NOMO-1 (cell line): ENCODE results near the gene NHP2.

Experiments used
- DNase-seq, 2 experiments: peaks; one replicate each; lab custom pipeline; 2025; ENCODE audit not compliant: unreplicated experiment in 2 of 2; lab: John Stamatoyannopoulos, UW

The NHP2 gene

DNA sequence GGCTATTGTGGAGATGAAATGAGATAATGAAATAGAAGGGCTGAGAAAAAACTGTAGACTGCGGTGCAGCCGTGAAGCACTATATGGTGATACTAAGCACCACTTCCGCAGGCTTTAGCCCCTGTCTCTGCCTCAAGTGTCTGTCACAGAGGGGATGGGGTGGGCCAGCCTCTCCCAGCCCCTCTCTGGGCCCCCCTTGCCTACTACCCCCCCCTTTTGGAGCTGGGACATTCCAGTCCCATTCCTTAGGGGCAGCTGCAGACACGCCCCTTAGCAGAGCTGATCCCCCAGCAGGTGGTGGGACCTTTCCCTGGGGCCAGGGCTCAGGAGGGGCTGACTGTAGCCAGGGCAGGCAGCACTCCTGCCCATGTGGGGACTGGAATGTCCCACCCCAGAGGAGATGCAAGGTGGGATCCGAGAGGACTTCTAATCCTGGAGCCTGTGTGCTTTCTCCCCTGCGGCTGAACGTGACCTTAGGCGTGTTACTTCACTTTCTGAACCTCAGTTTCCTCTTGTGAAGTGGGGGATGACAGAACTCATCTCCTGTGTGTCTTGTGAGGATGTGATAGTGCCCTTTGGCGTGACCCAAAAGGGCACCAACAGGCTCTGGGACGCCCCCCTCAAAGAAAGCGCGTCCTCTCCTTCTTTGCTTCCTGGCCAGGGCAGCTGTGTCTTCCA lies 38.4 kb downstream of the NHP2 start:
- DNase-seq = no peak

DNA sequence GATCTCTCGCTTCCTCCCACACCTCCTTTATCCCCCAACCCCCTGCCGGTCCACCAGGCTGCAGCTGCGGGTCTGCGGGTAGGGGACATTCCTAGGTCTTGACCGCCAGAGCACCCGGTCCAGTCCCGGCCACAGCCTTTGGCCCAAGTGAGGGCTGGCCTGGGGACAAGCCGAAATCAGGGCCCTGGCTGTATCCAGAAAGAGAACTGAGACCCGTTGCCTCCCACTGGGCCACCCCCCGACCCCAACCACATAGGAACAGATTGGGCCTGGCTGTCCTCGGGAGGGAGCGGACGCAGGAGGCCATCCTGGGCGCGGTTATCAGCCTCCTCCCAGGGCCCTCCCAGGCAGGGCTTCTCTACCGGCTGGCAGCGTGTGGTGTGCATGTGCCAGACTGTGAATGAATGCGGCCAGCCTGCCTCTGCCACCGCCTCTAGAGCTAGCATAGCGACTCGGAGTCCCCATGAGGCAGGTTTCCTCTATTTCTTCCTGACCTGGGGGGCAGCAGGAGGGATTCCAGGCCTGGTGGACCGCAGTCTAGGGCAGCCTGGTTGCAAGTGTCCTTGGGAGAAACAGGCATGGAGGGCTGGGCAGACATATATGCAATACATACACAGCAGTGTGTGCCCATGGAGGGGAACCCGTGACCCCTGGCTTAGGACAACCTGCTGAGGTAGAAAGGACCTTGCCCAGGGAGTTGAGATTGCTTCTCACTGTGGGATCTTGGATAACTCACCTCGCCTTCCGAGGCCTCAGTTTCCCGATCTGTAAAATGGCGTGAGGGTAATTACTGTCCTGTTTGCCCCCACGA lies 39.2 kb downstream of the NHP2 start:
- no peak for DNase-seq

DNA sequence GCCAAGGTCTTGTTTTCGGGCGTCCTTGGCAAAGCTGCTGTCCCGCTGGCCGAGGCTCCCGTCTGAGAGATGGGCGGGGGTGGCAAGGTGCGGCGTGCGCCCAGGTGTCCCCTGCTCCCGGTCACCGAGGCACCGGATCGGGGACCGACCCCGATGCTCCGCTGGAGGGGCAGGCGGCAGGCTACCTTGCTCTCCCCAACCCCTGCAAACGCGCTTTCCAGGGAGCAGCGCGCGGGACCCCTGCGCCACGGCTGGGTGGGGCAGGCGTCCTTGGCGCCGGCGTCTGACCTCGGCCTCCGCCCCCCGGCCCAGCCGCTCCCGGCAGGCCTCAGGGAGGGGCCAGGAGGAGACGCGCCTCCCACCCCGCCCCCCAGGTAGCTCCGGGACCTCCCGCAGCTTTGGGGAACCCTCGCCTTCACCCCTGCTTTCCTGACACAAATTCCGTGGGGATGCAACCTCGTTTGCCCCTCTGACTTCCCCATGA lies 39.8 kb downstream of the NHP2 start:
- DNase-seq = no peak

DNA sequence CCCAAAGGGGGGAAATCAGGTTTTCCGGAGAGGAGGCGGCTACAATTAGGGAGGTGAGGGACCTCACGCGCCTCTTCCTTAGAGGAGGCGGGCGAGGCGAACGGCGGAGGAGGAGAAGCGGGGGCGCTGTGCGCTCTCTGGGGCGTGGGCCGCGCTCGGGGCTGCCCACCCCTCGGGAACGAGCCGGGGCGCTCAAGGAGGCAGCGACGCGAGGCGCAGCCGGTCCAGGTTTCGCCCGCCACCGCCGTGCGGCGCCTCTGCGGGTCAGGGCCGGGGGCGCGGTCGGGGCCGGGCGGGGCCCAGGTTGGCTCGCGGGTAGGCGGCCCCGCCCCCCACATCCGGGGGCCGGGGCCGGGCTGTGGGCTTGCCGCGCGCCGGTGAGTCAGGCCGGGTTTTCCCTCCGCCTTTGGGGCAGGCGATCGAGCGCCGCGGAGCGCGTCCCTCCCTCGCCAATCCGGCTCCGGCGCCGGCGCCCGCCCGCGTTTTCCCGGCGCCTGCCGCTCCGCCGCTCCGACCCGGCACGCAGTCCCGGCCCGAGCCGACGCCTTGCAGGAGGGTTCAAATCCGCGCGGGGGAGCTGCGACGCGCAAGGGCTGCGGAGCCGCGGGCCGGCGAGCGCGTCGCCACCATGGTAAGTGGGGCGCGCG lies 40.4 kb downstream of the NHP2 start, which contains the start of gene N4BP3:
Gene N4BP3 (plus strand): TSS at position 392 of the 647 bp plus-strand sequence. CDS start 6,052 bp downstream, outside the sequence.
- peak; percentile 69 to 76 for DNase-seq

DNA sequence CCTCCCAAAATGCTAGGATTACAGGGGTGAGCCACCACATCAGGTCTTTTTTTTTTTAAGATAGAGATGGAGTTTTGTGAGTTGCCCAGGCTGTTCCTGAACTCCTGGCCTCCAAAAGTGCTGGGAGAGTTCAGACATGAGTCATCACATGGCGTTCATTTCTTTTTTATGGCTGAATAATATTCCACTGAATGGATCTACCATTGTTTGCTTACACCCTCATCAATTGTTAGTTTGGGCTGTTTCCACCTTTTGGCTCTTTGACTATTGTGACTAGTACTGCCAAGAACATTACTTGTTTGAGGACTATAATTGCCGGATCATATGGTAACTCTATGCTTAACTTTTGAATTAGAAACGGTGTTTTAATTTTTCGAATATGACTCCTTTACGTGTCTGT lies 41.1 kb downstream of the NHP2 start:
- DNase-seq = no peak

DNA sequence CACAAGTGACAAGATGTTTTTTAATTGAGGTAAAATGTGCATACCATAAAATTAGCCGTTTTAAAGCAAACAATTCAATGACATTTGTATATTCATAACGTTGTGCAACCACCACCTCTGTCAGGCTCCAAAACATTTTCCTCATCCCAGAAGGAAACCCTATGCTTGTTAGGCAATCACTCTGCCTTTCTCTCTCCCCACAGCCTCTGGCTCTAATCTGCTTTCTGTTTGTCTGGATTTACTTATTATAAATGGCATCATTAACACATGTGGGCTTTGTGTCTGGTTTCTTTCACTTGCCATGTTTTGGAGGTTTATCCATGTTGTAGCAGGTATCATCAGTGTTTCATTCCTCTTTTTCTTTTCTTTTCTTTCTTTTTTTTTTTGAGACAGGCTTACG lies 41.8 kb downstream of the NHP2 start:
- DNase-seq = no peak

DNA sequence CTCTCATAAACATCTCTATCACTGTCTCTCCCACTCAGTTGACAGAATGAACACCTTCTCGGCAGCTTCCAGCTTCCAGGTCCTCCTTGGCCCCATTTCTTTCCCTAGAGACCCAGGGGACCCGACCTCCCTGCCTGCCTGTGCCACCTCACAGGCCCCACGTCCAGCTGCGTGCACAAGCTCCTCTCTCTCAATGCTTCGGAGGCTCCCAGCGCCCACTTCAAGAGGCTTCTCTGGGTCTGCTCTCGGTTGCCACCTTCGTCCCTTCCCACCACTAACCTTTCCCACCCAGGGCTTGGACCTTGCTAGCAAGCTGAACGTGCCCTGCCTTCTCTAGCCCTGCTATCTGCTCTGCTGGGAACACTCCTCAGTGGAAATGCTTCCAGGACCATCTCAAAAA lies 43.2 kb downstream of the NHP2 start:
- DNase-seq = no peak

DNA sequence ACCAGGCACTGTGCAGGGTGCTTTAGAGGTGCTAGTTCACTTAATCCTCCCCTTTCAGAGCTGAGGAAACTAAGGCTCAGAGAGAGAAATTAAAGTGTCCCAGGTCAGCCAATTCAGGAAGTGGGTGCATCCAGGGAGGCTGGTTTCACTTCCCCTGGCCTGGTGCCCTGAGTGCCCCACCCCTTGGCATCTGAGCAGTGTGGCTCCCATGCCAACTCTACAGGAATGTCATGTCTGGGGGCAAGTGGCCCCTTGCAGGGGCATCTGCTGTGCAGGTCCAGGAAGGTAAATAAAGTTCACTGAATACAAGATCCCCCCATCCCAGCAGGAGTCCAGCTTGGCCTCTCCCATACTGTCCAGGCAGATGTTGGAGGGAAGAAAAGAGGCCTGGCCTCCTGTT lies 44.7 kb downstream of the NHP2 start:
- DNase-seq = peak in 1 of 2 experiments; percentile 66

DNA sequence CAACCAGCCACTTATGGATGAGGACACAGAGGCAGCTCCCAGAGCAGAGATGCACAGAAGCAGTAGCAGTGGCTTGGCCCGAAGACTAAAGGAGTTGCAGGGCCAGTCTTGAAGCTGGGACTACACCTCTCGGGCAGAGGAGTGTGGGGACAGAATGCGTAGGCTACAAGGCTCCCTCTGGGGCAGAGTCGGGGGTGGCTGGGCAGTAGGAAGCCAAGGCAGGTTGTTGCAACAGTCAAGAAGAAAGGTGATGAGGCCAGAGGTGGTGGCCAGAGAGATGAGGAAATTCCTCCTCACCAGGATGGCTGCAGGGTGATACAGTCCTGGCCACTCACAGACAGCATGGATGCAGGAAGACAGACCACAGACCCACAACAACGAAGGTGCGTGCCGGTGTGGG lies 45.2 kb downstream of the NHP2 start:
- DNase-seq = no peak

DNA sequence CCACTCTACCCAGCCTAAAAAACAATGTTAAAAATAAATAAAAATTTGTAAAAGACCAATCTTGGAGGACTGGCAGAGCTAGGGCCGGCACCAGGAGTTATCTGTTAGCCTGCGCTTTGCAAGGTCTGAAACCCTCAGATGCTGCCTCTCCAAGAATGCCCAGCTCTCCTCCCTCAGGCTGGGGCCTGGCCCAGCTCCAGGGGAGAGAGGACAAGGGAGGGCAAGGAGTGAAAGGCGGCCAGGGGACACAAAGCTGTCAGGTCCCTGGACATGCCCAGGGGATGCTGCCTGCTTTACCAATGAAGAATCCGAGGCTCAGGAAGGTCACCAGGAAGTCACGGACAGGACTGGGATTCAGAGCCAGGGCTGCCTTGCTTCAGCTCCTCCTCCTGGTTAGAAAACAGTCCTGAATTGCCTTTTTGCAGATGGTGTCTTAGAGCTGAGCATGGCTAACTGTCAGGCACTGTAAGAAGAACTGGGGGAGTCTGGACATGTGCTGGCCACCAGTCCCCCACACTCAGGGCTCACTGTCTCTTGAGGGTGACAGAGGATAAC lies 45.9 kb downstream of the NHP2 start:
- no peak for DNase-seq

DNA sequence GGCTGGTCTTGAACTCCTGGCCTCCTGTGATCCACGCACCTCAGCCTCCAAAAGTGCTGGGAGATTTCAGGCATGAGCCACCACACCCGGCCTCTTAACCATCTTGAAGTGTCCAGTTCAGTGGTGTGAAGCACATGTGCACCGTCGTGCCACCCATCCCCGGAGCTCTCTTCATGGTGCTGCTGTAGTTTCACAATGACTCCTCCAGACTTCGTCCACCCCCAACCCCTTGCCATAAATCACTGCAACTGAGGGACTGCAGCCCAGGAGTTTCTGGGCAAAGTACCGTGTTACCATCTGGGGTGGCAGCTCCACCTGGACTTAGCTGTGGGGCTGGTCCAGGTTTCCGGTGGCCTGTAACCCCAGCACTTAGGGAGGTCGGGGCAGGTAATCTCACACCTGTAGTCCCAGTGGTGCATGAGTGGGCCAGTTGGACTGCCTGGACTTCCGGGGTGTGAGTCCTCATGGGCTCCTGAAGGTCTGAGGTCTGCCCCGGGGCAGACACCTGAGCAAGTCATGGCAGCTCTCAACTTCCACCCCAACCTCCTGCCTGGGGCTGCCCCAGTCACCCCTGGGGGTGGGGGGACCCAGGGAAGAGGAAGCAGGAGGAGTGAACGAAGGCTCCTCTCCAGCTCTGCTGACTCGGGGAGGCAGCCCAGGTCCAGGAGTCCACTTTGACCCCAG lies 47.0 kb downstream of the NHP2 start:
- no peak for DNase-seq

DNA sequence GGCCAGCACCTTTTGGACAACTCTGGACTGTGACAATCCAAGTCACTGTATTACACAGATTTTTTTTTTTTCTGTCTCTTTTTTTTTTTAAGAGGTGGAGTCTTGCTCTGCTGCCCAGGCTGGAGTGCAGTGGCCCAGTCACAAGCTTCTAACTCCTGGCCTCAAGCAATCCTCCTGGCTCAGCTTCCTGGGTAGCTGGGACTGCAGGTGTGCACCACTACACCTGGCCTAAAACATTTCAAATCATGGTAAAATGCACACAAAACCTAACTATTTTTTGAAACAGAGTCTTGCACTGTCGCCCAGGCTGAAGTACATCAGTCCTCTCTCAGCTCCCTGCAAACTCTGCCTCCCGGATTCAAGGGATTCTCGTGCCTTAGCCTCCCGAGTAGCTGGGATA lies 47.6 kb downstream of the NHP2 start:
- DNase-seq = no peak

DNA sequence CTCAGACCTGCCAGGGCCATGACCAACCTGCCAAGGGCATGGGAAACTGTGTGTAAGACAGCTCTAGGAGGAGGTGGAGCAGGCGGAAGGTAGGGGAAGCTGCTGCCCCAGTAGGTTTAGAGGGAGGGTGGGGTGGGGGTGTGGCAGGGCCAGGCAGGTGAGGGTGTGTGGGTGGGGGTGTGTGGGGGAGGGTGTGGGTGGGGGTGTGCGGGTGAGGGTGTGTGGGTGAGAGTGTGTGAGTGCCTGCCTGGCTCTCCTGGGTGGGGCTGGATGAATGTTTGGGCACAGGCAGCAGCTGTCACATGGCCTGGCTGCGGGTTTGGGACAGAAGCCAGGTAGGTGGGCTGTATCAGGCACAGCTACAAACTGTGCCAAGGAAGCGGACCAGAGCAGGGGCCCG lies 49.2 kb downstream of the NHP2 start:
- DNase-seq = no peak

DNA sequence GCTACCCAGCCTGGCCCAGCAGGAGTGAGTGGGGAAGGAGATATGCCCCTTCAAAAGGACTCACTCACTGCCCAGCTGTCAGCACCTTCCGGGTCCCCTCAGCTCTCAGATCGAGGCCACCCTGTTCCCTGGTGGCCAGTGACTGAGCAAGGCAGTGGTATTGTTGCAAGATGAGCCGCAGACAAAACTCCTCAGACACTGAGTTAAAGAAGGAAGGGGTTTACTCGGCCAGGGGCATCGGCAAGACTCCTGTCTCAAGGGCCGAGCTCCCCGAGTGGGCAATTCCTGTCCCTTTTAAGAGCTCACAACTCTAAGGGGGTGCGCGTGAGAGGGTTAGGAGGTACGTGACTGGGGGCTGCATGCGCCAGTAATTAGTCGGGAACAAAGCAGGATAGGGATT lies 50.1 kb downstream of the NHP2 start:
- no peak for DNase-seq
